Measurements from ENCODE around the gene POU3F3.

The POU3F3 gene

DNA sequence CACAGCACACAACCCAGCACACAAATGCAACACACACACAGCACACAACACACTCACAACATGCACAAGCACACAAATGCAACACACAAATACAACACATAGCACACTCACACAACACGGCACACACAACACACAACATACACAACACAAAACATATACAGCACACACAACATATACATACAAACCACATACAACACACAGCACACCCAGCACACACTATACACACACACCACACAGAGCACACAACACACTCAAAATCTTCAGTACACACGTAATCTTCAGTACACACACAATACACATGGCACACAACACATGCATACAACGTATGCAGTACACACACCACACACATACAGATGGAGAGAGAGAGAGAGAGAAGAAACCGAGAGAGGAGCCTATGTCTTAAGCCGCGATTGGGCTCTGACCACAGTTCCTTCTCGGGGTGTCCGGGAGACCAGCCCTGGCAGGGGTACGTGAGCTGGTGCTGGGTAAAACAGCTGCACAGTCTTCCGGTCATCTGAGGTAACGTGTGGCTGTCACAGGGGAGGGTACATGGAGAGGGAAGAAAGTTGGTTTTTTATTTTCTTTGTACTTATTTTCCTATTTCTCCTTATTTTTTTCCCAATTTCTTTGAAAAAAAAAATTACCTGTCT, 25.1 kb downstream of the POU3F3 start:
- DNase-seq, result no peak

DNA sequence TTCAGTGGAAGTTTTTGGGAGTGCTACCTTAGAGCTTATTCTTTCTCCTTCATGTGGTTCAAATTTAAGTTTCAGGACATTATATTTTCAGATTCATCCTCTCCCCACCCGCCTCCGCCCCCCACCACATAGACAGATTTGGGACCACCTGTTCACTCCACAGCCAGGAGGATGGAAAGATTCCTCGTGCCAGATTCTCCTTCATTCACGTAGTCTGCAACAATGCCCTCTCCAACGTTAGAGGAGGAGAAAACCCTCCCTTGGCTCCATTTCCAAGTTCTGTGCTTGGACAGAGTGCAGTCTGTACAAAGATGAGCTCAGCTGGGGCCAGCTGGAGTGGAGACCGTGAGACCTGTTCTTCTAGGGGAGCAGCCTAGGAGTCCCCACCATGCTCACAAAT, 26.2 kb downstream of the POU3F3 start:
- DNase-seq, result no peak

DNA sequence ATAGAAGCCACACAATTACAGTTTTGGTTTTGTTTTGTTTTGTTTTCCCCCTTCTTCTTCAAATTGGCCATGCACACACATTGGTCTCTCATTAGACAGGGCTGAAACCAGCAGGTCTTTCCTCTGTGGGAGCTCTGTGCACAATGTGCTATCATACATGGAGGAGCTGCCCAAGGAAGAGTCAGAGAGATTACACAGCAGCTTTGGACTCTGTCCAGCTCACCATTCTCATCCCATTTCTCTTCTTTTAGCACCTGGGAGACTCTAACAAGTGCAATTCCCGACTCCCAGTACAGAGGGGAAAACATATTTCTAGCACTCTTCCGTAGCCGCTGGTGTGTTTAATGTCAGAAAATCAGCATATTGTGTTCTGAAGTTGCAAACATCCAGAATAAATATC, 29.4 kb downstream of the POU3F3 start:
- no peak for DNase-seq

DNA sequence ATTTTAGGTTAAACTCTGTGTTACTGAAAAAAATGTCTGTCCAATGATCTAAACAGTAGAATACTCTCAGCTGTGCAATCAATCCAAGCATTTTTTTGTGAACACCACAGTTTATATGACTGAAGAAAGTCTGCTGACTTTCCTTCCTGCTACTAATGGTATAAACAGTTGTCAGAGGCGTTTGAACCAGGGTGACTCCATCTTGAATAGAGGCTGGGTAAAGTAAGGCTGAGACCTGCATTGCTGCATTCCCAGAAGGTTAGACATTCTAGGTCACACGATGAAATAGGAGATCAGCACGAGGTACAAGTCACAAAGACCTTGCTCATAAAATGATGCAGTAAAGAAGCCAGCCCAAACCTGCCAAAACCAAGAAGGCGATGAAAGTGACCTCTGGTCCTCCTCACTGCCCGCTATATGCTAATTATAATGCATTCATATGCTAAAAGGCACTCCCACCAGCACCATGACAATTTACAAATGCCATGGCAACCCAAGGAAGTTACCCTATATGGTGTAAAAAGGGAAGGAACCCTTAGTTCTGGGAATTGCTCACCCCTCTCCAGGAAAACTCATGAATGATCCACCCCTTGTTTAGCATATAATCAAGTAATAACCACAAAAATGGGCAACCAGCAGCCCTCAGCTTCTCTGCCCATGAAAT, 31.3 kb downstream of the POU3F3 start:
- no peak for DNase-seq

DNA sequence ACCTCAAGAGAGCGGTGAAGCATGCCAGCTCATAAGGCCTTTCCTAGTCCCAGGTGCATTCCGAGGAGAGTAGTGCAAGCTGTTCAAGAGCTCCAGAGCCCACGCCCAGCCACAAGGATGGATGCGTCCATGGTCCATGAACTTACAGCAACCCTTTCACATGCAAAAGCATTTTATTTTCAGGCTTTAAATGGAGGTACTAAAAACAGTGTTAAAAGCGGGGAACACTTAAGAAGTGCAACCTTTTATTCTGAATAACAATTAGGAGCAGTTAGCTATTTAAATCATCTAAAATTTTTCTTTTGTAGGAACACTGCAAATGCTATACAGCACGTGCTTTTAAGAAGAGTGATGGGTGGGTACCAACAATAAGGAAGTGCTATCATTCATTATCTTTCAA, 33.8 kb downstream of the POU3F3 start:
- DNase-seq, result no peak

DNA sequence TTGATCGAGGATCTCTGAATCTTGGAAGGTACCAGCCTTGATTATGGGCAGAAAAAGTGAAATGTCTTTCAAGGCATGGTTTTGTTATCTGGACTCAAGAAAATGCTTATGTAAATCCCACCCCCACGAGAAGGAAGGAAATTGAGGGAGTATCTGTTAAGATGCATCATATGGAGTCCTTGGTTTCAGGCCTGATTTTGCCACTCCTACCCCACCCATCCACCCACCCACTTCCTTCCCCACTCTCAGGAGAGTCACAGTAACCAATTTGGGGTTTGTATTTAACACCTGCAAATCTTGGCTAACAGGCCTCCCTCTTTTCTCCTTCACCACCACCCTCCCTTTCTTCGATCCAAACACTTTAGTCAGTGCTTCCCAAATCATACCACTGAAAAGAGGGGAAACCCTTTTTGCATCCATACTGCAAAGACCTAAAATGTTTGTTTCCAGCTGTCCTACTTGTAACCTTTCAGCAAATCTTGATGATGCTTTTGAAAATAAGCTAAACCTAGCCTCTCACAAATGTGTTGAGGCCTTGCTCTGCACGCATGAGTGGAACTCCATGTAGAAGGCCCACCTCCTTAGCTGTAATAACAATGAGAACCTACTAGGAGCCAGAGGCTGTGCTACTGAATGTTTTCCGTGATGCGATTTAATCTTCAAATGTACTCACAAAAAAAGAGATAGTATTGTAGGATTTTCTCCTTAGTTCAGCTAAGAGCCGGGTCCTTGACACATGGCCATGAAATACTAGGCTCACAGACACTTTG, 34.8 kb downstream of the POU3F3 start:
- DNase-seq, result no peak

DNA sequence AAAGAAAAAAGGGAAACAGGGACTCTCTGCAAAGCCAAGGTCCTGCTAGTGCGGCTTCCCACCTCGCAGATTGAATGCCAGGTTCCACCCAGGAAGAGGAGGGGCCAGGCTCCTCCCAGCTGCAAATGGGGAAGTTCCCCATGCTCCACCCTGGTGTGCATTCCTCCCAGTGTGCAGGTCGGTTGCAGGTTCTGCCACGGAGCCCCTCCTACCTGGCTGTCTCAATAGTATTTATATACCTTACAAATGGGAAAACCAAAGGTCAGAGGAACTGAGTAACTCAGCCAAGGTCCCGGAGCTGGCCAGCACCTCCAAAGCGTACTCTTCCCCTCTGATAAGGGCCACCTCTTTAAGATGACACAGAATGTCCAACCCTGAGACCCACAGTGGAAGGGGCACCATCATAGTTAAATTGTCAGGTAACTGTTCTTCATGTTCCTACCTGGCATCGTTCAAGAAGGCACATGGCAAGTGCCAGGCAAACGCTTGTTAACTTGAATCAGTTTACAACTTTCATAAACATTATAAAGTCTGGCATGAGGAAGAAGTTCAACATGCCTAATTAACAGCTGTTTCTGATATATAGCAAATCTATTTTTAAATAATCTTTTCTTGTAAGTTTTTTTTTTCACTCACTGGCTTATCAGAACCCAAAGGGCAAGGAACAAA, 35.5 kb downstream of the POU3F3 start:
- DNase-seq, result no peak

DNA sequence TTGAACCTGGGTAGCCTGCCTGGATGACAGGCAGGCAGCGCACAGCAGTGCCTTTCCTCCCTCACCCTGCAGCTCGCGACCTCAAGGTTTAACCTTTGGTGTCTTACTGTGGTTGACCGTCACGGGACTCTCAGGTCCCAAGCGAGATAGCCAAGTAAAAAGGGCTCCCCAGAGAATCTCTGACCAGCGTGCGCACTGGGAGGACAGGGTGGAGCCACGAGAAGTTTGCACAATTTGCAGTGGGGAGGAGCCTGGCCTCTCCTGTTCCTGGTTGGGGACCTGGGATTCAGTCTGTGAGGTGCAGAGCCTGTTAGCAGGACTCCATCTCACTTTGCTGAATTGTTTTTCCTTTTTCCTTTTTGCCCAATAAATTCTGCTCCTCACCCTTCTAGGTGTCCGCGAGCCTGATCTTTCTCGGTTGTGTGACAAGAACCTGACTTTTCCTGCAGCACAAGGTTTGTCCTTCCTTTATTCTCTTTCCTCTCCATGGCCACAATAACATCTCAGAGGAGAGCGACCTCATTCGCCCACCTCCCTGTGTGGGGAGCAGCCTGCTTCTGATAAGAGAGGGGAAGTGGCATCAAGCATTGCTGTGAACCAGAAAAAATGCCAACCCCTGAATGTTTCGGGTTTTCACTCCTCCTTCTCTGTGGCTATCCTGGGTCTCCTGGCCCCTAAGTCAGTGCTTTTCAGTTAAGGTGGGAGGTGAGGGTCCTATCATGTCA, 36.2 kb downstream of the POU3F3 start:
- DNase-seq, result no peak

DNA sequence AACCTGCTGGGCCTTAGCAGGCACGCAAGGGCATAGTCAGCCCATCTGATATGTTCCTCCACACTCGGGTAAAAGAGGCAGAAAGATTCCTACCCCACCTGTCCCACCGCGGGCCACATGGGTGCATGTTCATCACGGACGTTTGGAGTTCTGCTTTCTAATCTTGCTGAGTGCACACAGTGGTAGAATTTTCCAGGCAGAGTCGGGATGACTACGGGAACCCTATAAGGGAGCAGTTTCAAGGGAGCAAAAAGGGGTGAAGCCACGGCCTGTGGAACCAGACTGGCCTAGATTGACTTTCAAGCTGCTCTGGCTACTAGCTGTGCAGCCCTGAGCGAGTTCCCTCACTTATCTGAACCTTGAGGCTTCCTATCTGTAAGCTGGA, 36.8 kb downstream of the POU3F3 start:
- DNase-seq, result no peak

DNA sequence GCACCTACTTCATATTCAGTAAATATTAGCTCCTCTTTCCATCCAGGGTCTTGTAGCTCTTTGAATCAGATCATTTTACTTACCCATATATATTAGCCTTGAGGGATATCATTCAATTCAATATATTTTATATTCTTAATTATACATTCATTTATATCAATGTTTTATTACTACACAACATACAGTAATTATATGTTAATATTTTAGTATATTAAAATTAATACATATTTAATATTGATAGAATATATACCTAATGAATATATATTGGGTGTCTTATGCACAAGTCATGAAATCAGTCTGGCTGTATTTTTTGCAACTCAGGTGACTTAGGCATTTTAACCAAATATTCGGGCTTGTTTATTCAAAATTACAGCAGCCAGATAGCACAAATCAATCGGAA, 37.2 kb downstream of the POU3F3 start:
- DNase-seq, result no peak

DNA sequence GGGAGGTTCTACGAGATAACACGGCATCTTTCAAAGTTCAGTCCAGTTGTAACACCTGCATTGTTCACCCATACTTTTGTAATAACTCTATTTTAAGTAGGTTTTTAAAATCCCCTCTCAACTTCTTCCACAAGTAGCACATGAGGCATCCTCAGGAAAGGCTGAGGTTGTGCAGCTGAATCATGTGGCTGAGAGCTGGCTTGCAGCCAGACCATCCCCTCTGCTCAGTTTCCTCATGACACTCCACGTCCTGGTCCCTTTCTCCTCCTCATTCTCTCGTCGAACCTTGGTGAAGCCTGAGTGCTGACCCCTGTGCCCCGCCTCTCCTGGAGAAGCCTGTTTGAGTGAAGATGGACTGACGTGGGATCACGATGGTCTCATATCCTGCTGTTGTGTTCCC, 42.5 kb downstream of the POU3F3 start:
- DNase-seq, result no peak

DNA sequence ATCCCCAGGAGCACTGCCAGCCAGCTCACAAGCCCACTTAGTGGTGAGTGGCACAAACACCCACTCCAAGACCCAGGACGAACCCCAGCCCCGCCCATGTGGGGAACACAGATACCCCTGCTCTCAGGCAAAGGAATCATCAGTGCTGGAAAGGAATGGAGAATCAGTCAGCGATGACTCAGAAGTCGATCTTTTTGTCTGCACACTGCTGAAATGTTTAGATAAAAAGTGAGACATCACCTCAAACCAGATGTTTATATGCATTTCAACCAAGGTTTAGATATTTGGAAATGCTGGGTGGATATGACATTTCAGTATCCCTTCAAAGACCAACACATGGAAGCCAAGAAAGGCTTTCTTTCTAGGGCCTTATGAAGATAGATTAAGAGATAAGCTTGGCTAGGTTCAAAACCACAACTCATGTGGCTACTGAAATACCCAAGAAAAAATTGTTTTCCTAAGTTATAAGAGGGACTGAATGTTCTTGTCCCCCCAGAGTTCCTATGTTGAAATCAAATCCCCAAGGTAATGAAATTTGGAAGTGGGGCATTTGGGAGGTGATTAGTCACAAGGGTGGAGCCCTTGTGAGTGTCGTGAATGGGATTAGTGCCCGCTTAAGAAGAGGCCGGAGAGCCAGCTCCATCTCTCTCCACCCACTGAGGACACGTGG, 43.7 kb downstream of the POU3F3 start:
- DNase-seq, result no peak

DNA sequence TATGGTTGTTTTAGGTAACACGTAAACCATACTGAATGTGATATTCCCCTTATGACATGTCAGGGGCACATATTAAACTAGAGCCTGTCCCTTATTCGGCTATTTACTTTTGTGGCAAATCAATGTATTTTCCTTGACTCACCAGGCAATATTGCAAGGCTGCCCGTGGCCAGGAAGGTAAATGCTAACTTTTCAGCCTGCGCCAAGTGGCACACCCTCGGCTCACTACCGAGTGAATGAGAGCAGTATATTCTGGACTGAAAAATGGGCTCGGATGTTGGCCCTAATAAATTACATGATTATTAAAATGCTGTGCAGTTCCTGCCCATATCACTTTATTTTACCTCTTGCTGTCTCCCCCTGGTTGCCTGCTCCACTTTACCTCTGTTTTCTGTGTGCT, 46.7 kb downstream of the POU3F3 start:
- DNase-seq, result no peak

DNA sequence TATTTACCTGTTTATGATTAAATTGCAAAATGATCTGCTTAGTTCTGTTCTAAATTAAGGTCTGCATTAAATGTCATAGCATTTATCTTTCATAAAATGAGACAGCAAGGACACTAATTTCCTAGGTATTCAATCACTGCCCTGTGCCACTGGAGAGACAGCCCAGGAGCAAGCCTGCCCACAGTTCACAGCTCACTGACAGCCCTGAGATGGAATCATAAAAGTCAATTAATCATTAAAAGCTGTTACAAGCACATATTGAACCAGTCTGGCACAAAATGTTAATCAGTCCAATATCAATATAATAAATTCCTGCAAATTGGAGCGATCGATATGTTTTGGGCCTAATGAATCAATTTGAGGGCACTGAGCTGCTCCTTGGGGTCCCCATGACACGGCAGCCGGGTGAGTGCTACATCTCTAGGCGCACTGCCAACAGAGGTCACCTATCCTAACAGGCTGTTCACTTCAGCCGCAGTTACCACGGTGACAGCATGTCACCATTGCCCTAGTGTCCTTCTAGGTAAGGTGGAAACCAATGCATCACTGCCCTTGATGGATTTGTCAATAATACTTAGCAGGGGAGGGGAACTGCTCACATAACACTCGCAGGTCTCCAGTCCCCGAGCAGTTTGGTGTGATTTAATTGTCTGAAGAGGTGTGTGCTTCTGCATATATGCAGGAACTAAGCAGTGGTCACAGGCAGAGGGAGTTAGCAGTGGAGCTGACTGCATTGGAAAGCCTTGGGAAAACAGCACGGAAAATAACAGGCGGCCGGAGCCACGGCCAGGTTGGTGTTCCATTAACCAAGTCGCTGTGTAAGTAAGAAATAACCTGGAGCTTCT, 47.3 kb downstream of the POU3F3 start:
- no peak for DNase-seq

DNA sequence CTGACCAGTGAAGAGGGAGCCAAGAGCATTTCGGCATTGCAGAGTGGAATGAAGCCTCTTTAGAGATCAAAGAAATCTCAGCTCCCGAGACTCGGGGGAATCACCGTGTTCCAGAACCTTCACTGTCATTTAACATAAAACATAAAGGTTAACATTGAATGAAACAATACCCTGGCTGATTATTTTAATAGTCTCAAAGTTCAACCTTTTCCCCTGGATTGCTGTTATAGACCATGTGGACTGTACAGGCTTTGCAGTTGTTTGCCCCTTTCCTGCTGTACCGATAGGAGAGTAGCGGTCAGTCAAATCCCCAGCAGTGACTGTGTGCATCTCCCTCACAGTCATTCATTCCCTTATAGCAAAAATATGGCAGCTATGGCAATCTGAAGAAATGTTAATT, 48.4 kb downstream of the POU3F3 start:
- no peak for DNase-seq
